ENCODE results near the gene C1S.

GRCh38 chr12:7096979-7097378 is 36.5 kb downstream of the C1S start:
- TF ChIP-seq POLR2A (IDR thresholded peaks at IDR 0.05; ENCODE audit: low read depth, low read length) (no peak), PAX5 (IDR thresholded peaks at IDR 0.05; ENCODE audit: insufficient read depth, low read length, severe bottlenecking) (no peak), POLR2AphosphoS5 (IDR thresholded peaks at IDR 0.05; ENCODE audit: low read depth, low read length) (no peak), TAF1 (IDR thresholded peaks at IDR 0.05; ENCODE audit: low read depth, low read length) (no peak), POU2F2 (IDR thresholded peaks at IDR 0.05; ENCODE audit: low read depth, low read length) (no peak), SPI1 (IDR thresholded peaks at IDR 0.05; ENCODE audit: low read depth, low read length) (no peak)

All from GM12891 (cell line).